Fibroblast of lung (primary cell): ENCODE data around the gene BCAS1. TPM values are rescaled to one million over a fixed set of nuclear protein-coding genes. Genes with fewer than 3 reads are reported as not detected.
A peak's percentile ranks its signal among the peaks of the same experiment; 100 is the strongest.

ENCODE experiments used
- DNase-seq, 2 donors: peaks; one replicate each; pipeline versions ENCODE4 v3.0.0 to v3.0.0-alpha.2; 2010; ENCODE audit warnings: low read depth in 2 of 2
- H2AFZ ChIP-seq: 2 replicates; pipeline ENCODE4 v1.5.1; 2012; ENCODE audit warnings: low read length, control low read depth, inconsistent platforms
- H3K27ac ChIP-seq: 2 replicates; pipeline ENCODE4 v1.5.1; 2011; ENCODE audit warnings: low read length, control low read depth; ENCODE audit not compliant: insufficient read depth
- H3K27me3 ChIP-seq: 2 replicates; pipeline ENCODE4 v1.5.1; 2011; ENCODE audit warnings: mild to moderate bottlenecking, low read length; ENCODE audit not compliant: control insufficient read depth, insufficient read depth
- H3K36me3 ChIP-seq: 2 replicates; pipeline ENCODE4 v1.5.1; 2011; ENCODE audit warnings: low read length; ENCODE audit not compliant: control insufficient read depth, insufficient read depth
- H3K4me1 ChIP-seq: 2 replicates; pipeline ENCODE4 v1.5.1; 2011; ENCODE audit warnings: low read length; ENCODE audit not compliant: control insufficient read depth, insufficient read depth; ENCODE audit errors: extremely low read depth
- H3K4me2 ChIP-seq: 2 replicates; pipeline ENCODE4 v1.5.1; 2011; ENCODE audit warnings: low read length, control low read depth; ENCODE audit not compliant: insufficient read depth; ENCODE audit errors: extremely low read depth
- H3K4me3 ChIP-seq, 4 experiments: fragments of 200-600 bp in 1 of 4; sonication (generic) in 1 of 4; replicated peaks in 1 of 4; 2 replicates each; pipeline ENCODE4 v1.5.1; 2011 to 2016; ENCODE audit warnings: low read length in 4 of 4, low read depth in 3 of 4, mild to moderate bottlenecking in 3 of 4, control low read depth in 2 of 4, inconsistent platforms in 1 of 4, mixed read lengths in 1 of 4; ENCODE audit not compliant: insufficient read depth in 1 of 4; ENCODE audit errors: control extremely low read depth in 1 of 4
- H3K79me2 ChIP-seq: 2 replicates; pipeline ENCODE4 v1.5.1; 2012; ENCODE audit warnings: mild to moderate bottlenecking, low read length, inconsistent platforms; ENCODE audit not compliant: control insufficient read depth, insufficient read depth
- H3K9ac ChIP-seq: 2 replicates; pipeline ENCODE4 v1.5.1; 2011; ENCODE audit warnings: mild to moderate bottlenecking, low read length, control low read depth; ENCODE audit not compliant: insufficient read depth
- H3K9me3 ChIP-seq: 2 replicates; pipeline ENCODE4 v1.5.1; 2012; ENCODE audit warnings: low read depth, low read length; ENCODE audit not compliant: control insufficient read depth, insufficient read depth
- H4K20me1 ChIP-seq: 2 replicates; pipeline ENCODE4 v1.5.1; 2011; ENCODE audit warnings: low read length; ENCODE audit not compliant: control insufficient read depth, insufficient read depth; ENCODE audit errors: extremely low read depth
- CTCF ChIP-seq, 2 donors: IDR thresholded peaks in 1 of 2; conservative IDR thresholded peaks in 1 of 2; 1 replicate in 1 of 2; 2 replicates in 1 of 2; pipeline ENCODE4 v1.5.1; 2011 to 2012; ENCODE audit warnings: low read length in 2 of 2, control low read depth in 1 of 2, inconsistent platforms in 1 of 2, low read depth in 1 of 2, mild to moderate bottlenecking in 1 of 2
- EZH2 ChIP-seq: IDR thresholded peaks from 2 replicates; pipeline ENCODE4 v1.5.1; 2012; ENCODE audit warnings: low read length, control low read depth, mild to moderate bottlenecking; ENCODE audit errors: missing control alignments
- polyA plus RNA-seq, 2 donors: library from polyadenylated mRNA; depleted of rRNA in 1 of 2; stranded (reverse) in 1 of 2; unstranded in 1 of 2; fragments of >200 nt; gene quantifications; 2 replicates each; pipeline ENCODE4 v1.2.1, GENCODE V29; 2011 to 2012; ENCODE audit warnings: missing spikeins in 1 of 2
- total RNA-seq: library from RNA; depleted of rRNA; stranded (reverse); fragments of >200 nt; gene quantifications from 2 replicates; pipeline ENCODE4 v1.2.1, GENCODE V29; 2014

Gene BCAS1
- total and polyA plus RNA-seq, 2 donors (not counting 1 experiment from before 2014, with no cell fraction given) = 0.17 TPM; not detected in 1

- DNase-seq = peak; percentile 3 to 27
- no peaks in the 10 kb centered on the region for H3K36me3 ChIP-seq
- H3K4me1 ChIP-seq = no peaks in the 10 kb centered on the region
- H3K4me2 ChIP-seq = no peak overlapping the region
- TF ChIP-seq CTCF (conservative IDR thresholded peaks at IDR 0.05 in 1 of 2, IDR thresholded peaks at IDR 0.05 in 1 of 2; ENCODE audit: low read depth in 1 of 2, low read length in 2 of 2) = no peak
- TF ChIP-seq EZH2 = no peak
- H3K9ac ChIP-seq = no peak overlapping the region
- H3K27me3 ChIP-seq = no peaks in the 10 kb centered on the region
- H3K79me2 ChIP-seq = no peaks in the 10 kb centered on the region
- H3K9me3 ChIP-seq = no peaks in the 10 kb centered on the region
- no peak overlapping the region for H3K27ac ChIP-seq
- H3K4me3 ChIP-seq = no peak overlapping the region
- H2AFZ ChIP-seq = no peak overlapping the region
- H4K20me1 ChIP-seq = no peaks in the 10 kb centered on the region
Observed at GRCh38 chr20:53984356-53985149, 85.8 kb downstream of the BCAS1 start.

- Histone ChIP-seq H3K4me1 (no peaks in the 10 kb centered on the region), H4K20me1 (no peaks in the 10 kb centered on the region), H2AFZ (no peak overlapping the region), H3K4me2 (no peak overlapping the region), H3K27ac (no peak overlapping the region), H3K9ac (no peak overlapping the region), H3K4me3 (no peak overlapping the region), H3K36me3 (no peaks in the 10 kb centered on the region), H3K9me3 (no peaks in the 10 kb centered on the region), H3K27me3 (no peaks in the 10 kb centered on the region), H3K79me2 (no peaks in the 10 kb centered on the region)
- no peak for DNase-seq
- TF ChIP-seq EZH2 = no peak
- TF ChIP-seq CTCF (conservative IDR thresholded peaks at IDR 0.05 in 1 of 2, IDR thresholded peaks at IDR 0.05 in 1 of 2; ENCODE audit: low read depth in 1 of 2, low read length in 2 of 2) = no peak
Observed at GRCh38 chr20:53983401-53983800, 87.0 kb downstream of the BCAS1 start.

GRCh38 chr20:53982624-53983023, 87.8 kb downstream of the BCAS1 start:
- Histone ChIP-seq H2AFZ (no peak overlapping the region), H3K4me1 (no peaks in the 10 kb centered on the region), H4K20me1 (no peaks in the 10 kb centered on the region), H3K4me2 (no peak overlapping the region), H3K79me2 (no peaks in the 10 kb centered on the region), H3K36me3 (no peaks in the 10 kb centered on the region), H3K9ac (no peak overlapping the region), H3K27ac (no peak overlapping the region), H3K27me3 (no peaks in the 10 kb centered on the region), H3K9me3 (no peaks in the 10 kb centered on the region), H3K4me3 (no peak overlapping the region)
- no peak for DNase-seq
- no peak for TF ChIP-seq CTCF (conservative IDR thresholded peaks at IDR 0.05 in 1 of 2, IDR thresholded peaks at IDR 0.05 in 1 of 2; ENCODE audit: low read depth in 1 of 2, low read length in 2 of 2)
- no peak for TF ChIP-seq EZH2
